DMS53 treated with DMSO at 0.1 percent for 48 hours (cell line): ENCODE data around the gene RRAD.
A peak's percentile ranks its signal among the peaks of the same experiment; 100 is the strongest.
"Not testable (repeated sequence)": the region's sequence is repeated elsewhere in the genome, so short reads cannot be mapped to it uniquely, and the experiment has no call there.

Experiments
- DNase-seq: peaks from one replicate; lab custom pipeline; 2025; ENCODE audit not compliant: unreplicated experiment; lab: John Stamatoyannopoulos, UW

Gene RRAD

GRCh38 chr16:66952430-66953110, 27.2 kb upstream of the RRAD start:
- DNase-seq, result no peak

GRCh38 chr16:66950971-66951790, 25.8 kb upstream of the RRAD start:
- no peak for DNase-seq

- no peak for DNase-seq
Observed at GRCh38 chr16:66950437-66950836, 25.1 kb upstream of the RRAD start.

GRCh38 chr16:66949472-66949871, 24.1 kb upstream of the RRAD start:
- no peak for DNase-seq

- no peak for DNase-seq
Observed at GRCh38 chr16:66948837-66949225, 23.5 kb upstream of the RRAD start.

GRCh38 chr16:66948134-66948836, 22.9 kb upstream of the RRAD start:
- DNase-seq, result no peak

- peak; percentile 72 for DNase-seq
Observed at GRCh38 chr16:66947302-66948065, 22.1 kb upstream of the RRAD start.

- no peak for DNase-seq
Observed at GRCh38 chr16:66946974-66947301, 21.6 kb upstream of the RRAD start.

- no peak for DNase-seq
Observed at GRCh38 chr16:66946541-66946940, 21.2 kb upstream of the RRAD start.

- no peak for DNase-seq
Observed at GRCh38 chr16:66945939-66946338, 20.6 kb upstream of the RRAD start.

- not testable (repeated sequence) for DNase-seq
Observed at GRCh38 chr16:66944971-66945370, 19.6 kb upstream of the RRAD start.

- DNase-seq, result no peak
Observed at GRCh38 chr16:66944054-66944441, 18.7 kb upstream of the RRAD start.

GRCh38 chr16:66943426-66944053, 18.2 kb upstream of the RRAD start:
- DNase-seq, result no peak

GRCh38 chr16:66942981-66943380, 17.6 kb upstream of the RRAD start:
- no peak for DNase-seq

- no peak for DNase-seq
Observed at GRCh38 chr16:66940236-66940635, 14.9 kb upstream of the RRAD start.

- DNase-seq, result no peak
Observed at GRCh38 chr16:66939366-66939765, 14.0 kb upstream of the RRAD start.

- no peak for DNase-seq
Observed at GRCh38 chr16:66937725-66938337, 12.5 kb upstream of the RRAD start.

GRCh38 chr16:66936889-66937554, 11.7 kb upstream of the RRAD start:
- DNase-seq, result no peak

GRCh38 chr16:66936462-66936861, 11.1 kb upstream of the RRAD start:
- no peak for DNase-seq
